ENCODE measurements around the gene CENPX.
A peak's percentile ranks its signal among the peaks of the same experiment; 100 is the strongest.

The CENPX gene

GRCh38 chr17:82028966-82029365 is 6.3 kb upstream of the CENPX start:
- intact Hi-C loops (cut with DNase I) = no loop called here
- no peak for DNase-seq

- DNase-seq = no peak
- intact Hi-C loops (cut with DNase I) = no loop called here
Observed at GRCh38 chr17:82028246-82028645, 5.6 kb upstream of the CENPX start.

GRCh38 chr17:82025401-82026107 is 2.9 kb upstream of the CENPX start:
- intact Hi-C loops (cut with DNase I) = no loop called here
- no peak for DNase-seq

GRCh38 chr17:82024859-82025258 is 2.2 kb upstream of the CENPX start:
- intact Hi-C loops (cut with DNase I) = no loop called here
- no peak for DNase-seq

GRCh38 chr17:82023447-82024241 is 966 bp upstream of the CENPX start:
- DNase-seq = no peak
- intact Hi-C loops (cut with DNase I) = no loop called here

GRCh38 chr17:82022981-82023446 is 336 bp upstream of the CENPX start, which contains the start of gene LRRC45:
LRRC45 (plus strand) TSS chr17:82023305; CDS start chr17:82023644, 339 bp downstream.
- intact Hi-C loops (cut with DNase I) = no loop called here
- peak; percentile 99 to 100 (median 100) for DNase-seq

GRCh38 chr17:82021900-82022309 is 773 bp downstream of the CENPX start:
- intact Hi-C loops (cut with DNase I) = loop anchor here (1.0 kb wide), 1 partner anchor 63 kb away; no protein-coding TSS in a partner anchor
- no peak for DNase-seq

GRCh38 chr17:82021107-82021899 is 1.4 kb downstream of the CENPX start:
- DNase-seq = peak; percentile 68 to 97 (median 82)
- intact Hi-C loops (cut with DNase I) = loop anchor here (1.0 kb wide), 1 partner anchor 62 kb away; no protein-coding TSS in a partner anchor

- intact Hi-C loops (cut with DNase I) = loop anchor here (1.0 kb wide), 1 partner anchor 61 kb away; no protein-coding TSS in a partner anchor
- no peak for DNase-seq
Observed at GRCh38 chr17:82020572-82021106, 2.0 kb downstream of the CENPX start.

GRCh38 chr17:82019690-82020571 is 2.7 kb downstream of the CENPX start:
- DNase-seq = peak in 3 of 10 donors; percentile 51 to 92 (median 57)

GRCh38 chr17:82018989-82019689 is 3.5 kb downstream of the CENPX start:
- no peak for DNase-seq
- intact Hi-C loops (cut with DNase I) = no loop called here

More at GRCh38 chr17:82019690-82020571, 2.7 kb downstream of the CENPX start:
- intact Hi-C loops (cut with DNase I) = no loop called here

GRCh38 chr17:82018152-82018988 is 4.3 kb downstream of the CENPX start:
- intact Hi-C loops (cut with DNase I) = no loop called here
- DNase-seq = no peak

- intact Hi-C loops (cut with DNase I) = no loop called here
- no peak for DNase-seq
Observed at GRCh38 chr17:82017612-82018151, 5.0 kb downstream of the CENPX start.

- no peak for DNase-seq
- intact Hi-C loops (cut with DNase I) = no loop called here
Observed at GRCh38 chr17:82016875-82017459, 5.7 kb downstream of the CENPX start.

GRCh38 chr17:82016061-82016874 is 6.4 kb downstream of the CENPX start:
- no peak for DNase-seq
- intact Hi-C loops (cut with DNase I) = no loop called here

GRCh38 chr17:82015311-82015971 is 7.2 kb downstream of the CENPX start:
- intact Hi-C loops (cut with DNase I) = no loop called here
- no peak for DNase-seq

Measured in posterior cingulate gyrus (tissue), 11 donors.